ENCODE results near the gene TRMT1.

TRMT1 gene

DNA sequence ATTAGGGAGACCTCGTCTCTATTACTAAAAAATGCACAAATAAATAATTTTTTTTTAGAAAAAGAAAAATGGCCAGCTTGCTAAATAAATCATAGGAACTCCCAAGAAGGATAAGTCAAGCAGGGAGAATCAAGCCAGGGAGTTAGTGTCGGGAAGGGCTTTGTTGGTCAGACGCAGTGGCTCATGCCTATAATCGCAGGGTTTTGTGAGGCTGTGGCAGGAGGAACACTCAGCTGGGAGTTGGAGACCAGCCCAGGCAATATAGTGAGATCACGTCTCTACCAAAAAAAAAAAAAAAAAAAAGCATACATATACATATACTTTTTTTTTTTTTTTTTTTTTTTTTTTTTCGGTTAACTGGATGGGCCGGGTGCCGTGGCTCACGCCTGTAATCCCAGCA is 10.5 kb upstream of the TRMT1 start:
- FAIRE-seq (no peak), DNase-seq (ENCODE audit: low spot score) (no peak)

DNA sequence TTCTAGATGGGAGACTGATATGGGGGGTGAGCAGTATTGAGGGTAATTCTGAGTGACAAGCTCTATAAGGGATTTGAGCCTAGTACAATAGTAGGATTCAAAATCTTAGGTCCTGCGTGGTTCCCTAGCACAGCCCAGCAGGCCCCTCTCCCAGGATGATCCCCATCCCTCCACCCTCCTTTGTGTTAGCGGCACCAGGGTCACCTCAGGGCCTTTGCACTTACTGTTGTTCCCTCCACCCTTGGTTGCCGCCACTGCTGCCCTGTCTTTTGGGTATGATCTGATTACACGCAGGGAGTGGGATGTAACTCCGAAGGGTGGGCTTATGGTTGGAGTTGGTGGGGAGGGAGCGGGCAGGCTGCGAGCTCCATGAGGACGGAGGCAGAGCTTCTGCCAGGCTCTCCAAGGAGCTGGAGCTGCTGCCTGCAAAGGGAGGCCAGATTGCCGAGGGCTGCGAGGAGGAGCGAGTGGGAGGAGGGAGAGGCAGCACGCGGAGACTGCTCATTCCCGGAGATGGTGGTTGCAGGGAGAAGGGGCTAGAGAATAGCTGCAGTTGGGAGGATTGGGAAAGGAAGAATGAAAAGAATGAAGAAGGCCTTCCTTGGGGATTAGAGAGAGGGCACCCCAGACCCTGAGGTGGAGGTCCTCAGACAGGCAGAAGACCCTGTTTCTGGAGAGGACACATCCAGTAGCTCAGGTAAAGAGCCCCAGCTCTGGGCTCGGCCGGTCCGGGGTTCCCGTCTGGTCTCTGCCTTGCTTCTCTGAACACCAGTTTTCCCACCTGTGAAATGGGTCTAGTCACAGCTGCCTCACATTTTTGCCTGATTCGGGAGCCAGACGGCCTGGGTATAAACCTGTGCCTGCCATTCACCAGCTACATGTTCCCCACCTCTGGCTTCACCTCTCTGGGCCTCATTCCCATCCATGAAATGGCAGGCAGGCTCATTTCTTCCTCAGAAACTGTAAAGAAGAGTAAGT is 6.7 kb upstream of the TRMT1 start:
- DNase-seq (ENCODE audit: low spot score) (no peak), FAIRE-seq (no peak)

DNA sequence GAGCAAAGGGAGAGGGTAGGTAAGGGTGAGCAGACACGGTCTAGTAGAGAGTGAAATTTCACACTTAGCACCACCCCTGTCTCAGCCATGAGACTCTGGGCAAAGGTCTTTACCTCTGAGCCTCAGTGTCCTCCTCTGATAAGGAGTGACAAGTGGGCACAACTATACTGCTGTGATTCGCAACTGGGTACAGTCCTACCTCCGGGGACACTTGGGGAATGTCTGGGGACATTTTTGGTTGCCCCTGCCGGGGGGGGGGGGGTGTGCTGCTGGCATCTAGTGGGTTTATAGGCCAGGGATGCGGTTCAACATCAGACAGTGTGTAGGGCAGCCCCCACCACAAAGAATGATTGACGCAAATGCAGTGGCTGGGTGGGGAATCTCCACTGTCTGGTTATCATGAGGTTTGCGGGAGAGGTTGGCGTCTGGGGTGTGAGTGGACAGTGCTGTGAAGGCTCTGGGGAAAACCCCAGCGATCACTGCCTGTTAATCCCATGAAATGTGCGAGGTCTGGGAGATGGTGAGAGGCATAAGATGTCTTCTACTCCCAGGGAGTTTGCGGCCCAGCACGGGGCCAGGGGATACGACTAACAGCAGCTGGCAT is 5.8 kb upstream of the TRMT1 start:
- peak; percentile 59 for DNase-seq (ENCODE audit: low spot score)
- no peak for FAIRE-seq

DNA sequence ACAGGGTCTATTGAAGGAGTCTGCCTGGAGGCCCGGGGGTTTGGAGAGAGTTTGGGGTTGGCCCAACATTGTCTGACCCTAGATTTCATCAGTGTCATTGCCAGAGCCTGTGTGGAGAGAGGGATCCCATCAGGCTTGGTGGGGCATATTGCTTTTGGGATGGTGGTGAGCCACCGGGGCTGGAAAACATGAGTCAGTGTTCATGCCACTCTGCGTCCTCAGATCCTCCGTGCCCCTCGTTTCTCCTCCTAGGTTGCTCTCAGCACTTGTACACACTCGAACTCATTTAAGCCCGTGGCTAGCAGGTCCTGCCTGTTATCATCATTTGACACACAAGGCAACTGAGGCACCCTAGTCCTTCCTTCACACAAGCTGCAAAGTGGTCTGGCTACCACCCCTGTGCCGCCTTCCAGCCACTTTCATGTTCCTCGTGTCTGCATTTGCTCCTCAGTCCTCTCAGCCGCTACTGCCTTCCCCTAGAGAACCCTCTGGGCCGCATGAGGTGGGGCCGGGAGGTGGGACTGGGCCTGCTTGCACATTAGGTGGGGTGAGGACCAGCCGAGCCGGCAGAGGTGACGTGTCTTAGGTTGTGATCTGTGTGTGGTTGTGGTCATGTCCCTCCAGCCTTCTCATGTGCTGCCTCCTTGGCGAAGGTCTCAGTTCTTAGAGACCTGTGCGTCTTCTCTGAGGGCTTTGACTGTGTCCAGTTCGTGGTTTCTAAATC is 5.2 kb upstream of the TRMT1 start:
- peak; percentile 69 for FAIRE-seq
- peak; percentile 78 for DNase-seq (ENCODE audit: low spot score)

DNA sequence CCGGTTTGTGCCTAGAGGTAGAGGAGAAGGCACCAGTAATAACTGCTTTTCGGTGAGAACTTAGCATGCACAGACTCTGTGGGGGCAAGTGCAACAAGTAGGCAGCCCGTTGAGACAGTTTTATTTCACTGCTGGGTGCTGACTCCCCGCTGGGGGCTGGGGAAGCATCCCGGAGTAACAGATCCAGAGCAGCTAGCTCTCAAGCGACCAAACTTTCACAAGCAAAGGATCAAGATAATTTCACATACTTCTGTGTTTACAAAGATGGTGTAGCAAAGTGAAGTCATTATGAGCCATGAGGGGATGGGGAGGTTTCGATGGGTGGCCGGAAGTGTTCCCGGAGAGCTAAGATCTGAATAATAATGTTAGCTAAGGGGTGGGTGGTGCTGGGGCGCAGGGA is 4.3 kb upstream of the TRMT1 start:
- FAIRE-seq, result no peak

DNA sequence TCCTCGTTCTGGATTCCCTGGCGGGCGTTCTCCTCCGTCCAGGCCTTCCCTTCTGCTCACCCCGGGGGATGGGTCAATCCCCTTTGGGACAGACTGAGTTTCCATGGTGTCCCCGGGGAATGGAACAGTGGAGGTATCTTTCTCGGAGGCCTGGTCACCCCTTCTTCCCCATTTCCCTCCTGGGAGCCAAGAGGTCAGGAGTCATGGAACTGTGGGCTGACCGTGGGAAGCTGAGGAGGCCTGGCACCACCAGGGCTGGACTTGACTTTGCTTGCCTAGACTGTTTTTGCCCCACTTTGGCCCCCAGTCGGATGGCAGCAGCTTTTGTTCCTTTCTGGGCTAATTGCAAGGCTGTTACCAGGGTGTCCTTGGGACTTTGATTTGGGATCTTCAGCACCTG is 3.5 kb upstream of the TRMT1 start:
- FAIRE-seq, result no peak
- no peak for DNase-seq (ENCODE audit: low spot score)

More for the DNA sequence above, 4.3 kb upstream of the TRMT1 start:
- DNase-seq (ENCODE audit: low spot score), result no peak

DNA sequence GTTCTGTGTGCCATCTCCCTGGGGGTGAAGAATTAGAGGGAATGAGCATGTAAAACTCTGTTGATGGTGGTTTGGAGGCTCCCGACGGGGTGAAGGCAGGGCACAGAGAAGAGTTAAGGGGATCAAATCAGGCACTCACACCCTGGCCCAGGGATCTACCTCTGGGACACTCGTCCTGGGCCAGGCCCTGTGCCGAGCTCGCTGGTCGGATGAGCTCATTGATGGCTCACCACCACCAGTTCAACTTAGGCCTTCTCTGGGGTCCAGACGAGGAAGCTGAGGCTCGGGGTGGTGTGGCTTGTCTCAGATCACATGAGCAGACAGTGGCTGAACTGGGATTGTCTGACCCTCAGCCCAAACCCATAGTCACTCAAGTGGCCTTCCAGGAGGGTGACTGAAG is 3.1 kb upstream of the TRMT1 start:
- DNase-seq (ENCODE audit: low spot score) (no peak), FAIRE-seq (no peak)

DNA sequence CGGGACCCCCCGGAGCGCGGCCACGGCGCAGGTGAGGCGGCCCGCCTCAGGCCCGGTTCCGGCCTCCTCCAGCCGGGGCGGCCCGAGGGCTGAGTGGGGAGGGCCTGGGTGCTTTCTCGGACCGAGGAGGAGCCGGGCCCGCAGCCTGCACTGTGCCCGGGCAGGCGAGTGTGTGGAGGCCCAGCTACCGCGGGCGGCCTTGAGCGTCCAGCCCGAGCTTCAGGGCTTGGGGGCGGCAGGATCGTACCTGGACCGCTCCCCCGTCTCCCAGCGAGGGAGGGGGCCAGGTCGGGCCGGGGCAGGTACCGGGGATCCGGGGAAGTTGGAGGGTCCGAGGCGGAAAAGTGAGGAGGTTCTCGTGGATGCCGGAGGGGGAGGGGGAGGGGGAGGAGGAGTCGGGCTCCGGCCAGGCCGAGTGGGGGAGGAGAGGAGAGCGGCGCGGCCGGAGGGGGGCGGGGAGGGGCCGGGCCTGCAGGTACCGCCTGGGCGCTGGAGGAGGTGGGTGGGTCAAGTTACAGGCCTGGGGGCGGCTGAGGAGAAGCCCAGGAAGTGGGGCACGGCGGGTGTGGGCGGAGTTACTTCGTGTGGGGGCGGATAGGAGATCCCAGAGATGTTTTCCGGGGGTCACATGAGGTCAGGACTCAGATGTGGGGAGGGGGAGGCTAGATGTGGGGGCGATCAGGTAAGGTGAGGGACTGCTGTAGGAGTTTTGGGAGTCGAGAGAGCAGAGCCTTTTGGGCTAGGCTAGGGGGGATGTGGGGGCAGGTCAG is 2.1 kb upstream of the TRMT1 start:
- FAIRE-seq, result no peak
- DNase-seq (ENCODE audit: low spot score), result peak; percentile 34

DNA sequence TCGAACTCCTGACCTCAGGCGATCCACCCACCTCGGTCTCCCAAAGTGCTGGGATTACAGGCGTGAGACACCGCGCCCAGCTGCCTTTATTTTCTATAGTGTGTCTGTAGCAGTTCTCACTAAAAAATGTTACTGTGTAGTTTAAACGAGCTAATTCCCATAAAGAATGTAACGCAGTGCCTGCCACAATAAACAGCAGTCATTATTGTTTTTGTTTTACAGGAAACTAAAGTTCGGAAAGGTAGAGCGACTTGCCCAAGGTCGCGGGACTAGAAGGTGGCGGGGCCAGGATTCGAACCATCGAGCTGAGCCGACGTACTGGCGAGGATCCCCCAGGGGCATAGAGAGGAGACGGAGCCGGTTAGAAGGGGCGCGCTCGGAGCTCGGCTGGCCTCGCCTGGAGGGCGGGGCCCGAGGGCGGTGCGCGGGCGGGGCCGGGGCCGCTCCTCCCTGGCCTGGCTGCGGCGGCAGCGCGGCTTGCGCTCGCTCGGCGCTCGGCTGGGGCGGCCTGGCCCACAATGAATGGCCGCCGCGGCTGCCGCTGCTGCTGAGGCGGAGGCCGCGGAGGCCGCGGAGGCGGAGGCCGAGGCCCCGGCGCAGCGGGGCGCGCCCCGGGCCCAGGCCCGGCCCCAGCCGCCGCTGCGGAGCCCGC is 1.4 kb upstream of the TRMT1 start, which contains the start of gene NACC1:
TSS of gene NACC1 (plus strand) at position 493 of the 652 bp plus-strand sequence. CDS start 16,944 bp downstream, outside the sequence.
- peak; percentile 83 for DNase-seq (ENCODE audit: low spot score)
- no peak for FAIRE-seq

DNA sequence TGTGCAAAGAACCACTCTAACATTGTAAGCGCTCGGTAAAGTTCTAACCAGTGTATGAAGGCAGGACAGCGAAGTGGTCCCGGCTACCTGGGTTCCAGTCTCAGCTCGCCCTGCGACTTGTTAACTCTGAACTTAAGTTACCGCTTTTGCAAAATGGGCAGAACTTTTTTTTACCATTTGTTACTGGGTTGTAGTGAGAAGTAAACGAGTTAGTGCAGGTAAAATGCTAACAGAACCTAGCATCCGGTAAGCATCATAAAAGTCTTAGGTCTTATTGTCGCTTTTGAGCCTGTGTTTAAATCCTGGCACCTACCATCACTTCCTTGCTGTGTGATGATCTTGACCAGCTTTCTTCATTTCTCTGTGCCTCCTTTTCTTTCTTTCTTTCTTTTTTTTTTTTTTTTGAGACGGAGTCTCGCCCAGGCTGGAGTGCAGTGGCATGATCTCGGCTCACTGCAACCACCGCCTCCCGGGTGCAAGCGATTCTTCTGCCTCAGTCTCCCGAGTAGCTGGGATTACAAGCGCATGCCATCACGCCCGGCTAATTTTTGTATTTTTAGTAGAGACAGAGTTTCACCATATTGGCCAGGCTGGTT is 734 bp upstream of the TRMT1 start:
- FAIRE-seq (no peak), DNase-seq (ENCODE audit: low spot score) (no peak)

DNA sequence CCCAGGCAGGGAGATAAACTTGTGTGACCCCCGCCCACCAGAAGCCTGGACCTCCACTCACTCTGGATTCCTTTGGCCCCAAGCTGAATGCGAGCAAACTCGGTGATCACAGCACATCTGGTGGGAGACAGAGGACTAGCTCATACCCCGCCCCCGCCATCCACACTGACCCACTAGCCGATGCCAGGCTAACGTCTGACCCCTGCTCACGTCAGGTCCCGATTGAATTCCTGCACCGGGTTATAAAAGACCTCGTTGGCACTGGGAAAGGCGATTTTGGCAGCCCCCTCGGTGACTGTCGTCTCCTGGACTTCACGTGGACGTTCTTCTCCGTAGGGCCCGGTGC is 631 bp downstream of the TRMT1 start:
- no peak for FAIRE-seq
- DNase-seq (ENCODE audit: low spot score), result no peak

DNA sequence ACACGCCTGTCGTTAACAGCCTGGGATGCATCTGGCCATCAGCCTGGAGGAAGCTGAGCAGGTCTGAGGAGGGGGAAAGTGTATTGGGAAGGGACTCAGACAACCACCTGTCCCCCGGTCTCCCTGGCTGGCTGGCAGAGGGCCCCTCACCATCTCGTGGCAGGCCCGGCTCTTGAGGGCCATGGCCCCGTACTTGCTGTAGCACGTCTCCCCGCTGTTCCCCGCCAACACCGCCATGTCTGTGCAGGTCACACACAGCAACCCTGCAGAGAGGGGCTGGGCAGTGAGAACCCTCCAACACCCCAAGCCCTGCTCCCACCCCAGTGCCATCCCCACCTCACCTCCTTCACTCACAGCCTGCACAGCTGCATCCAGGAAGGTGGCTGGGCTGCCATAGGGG is 4.0 kb downstream of the TRMT1 start:
- FAIRE-seq (no peak), DNase-seq (ENCODE audit: low spot score) (no peak)

DNA sequence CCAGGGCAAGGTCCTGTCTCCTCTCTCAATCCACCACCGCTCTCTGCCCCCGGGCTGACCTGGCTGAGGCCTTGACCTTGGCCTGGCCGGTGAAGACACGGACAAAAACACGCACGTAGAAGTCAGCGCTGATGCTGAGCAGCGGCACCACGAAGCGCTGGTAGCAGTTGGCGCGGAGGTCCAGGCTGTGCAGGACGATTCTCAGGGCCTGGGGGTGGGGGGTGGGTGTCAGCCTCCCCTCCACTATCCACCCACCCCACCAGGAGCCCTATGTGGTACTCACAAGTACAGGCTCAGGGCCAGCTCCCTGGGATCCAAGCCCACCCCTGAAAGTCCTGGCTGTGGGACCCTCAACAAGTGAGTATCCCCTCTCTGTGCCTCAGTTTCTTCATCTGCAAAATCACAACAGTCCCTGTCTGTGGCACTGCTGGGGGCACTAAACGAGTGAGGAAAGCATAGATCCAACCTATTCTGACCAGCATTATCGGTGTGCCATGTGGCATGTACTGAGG is 6.4 kb downstream of the TRMT1 start:
- DNase-seq (ENCODE audit: low spot score) (no peak), FAIRE-seq (no peak)

DNA sequence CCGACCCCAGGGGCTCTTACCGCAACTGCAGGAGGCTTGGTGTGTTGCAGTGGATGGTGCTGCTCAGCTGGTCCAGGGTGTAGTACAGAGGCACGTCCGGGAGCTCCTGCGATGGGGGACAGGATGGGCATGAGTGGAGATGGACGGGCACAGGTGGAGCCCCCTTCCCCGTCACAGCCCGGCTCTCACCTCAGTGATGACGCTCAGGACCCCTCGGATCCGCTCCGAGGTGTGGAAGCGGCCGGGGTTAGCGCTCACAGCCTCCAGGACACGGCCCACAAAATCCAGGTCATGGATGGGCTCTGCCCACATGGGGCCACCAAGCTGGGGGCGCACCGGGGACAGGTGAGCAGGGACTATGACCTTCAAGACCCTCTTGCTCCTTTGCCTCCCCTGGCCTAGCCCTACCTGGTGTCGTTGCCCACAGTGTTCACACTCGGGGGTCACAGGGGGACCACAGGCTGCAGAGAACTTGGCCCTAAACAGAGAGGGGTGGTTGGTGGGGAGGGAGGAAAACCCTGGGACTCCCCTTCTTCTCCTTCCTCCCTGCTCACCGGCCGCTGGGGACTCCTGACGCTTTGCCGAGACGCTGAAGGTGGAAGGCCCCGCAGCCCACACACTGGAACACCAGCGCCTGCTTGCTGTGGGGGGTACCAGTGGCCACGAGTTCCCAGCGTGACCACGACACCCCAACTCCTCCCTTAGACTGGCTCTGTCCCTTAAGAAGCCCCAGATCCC is 7.0 kb downstream of the TRMT1 start:
- no peak for DNase-seq (ENCODE audit: low spot score)
- FAIRE-seq, result no peak

DNA sequence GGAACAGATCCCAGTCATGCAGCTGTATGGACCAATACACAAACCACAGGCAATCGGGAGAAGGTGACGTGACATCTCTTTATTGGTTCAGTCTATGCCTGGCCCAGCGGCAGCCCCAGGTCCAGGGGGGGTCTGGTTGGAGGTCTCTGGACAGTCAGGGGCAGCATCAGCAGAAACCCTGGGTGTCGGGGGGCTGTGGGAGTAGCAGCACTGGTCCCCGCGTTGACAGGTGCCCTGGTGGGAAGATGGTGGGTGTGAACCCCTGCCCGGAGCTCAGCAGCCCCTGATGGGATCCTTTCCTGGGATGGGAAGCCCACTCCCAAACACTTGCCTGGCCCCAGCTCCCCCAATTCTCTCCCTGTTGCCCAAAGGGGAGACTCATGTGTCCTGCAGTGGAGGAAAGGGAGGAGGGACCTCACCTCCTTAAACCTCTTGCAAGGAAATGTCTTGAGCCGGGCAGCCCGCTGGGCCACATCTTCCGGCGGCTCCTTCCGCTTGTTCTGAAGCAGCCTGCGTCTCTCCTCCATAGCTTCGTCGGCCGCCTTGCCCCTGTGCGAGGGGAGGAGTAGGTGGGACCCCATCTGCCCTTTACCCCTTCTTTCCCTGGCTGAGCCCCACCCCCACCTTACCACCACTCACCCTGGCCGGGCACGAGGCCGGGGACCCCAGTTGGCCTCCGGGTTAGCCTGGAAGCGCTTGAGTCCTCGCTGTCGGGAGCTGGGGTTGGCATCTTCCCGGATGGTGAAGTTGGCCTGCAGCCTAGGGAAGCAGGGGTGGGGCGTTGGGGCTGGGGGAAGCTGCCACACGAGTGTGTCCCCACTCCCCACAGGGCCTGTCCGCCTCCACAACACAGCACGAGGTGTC is 11.5 kb downstream of the TRMT1 start:
- FAIRE-seq, result no peak
- no peak for DNase-seq (ENCODE audit: low spot score)

DNA sequence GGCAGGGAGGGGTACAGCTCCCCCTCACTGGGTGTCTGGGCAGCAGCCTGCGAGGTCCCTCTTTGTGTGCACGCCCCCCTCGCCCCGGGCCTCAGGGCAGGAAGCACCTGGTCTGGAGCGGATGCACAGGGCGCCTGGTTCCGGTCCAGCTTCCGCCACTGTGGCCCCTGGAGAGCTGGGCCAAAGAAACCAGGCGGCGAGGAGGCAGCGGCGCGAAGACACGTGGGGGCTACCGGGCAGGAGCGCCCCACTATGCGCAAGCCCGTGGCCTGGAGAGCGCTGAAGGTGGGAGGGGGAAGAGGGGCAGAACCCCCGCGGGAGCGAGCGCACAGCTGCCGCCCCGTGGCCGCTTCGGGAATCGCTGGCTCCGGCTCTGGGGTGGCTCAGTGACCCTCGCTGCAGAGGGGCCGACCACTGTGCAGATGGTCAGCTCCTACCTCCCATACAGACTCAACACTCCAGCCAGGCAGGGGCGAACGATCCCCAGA is 12.1 kb downstream of the TRMT1 start:
- FAIRE-seq, result no peak
- no peak for DNase-seq (ENCODE audit: low spot score)

DNA sequence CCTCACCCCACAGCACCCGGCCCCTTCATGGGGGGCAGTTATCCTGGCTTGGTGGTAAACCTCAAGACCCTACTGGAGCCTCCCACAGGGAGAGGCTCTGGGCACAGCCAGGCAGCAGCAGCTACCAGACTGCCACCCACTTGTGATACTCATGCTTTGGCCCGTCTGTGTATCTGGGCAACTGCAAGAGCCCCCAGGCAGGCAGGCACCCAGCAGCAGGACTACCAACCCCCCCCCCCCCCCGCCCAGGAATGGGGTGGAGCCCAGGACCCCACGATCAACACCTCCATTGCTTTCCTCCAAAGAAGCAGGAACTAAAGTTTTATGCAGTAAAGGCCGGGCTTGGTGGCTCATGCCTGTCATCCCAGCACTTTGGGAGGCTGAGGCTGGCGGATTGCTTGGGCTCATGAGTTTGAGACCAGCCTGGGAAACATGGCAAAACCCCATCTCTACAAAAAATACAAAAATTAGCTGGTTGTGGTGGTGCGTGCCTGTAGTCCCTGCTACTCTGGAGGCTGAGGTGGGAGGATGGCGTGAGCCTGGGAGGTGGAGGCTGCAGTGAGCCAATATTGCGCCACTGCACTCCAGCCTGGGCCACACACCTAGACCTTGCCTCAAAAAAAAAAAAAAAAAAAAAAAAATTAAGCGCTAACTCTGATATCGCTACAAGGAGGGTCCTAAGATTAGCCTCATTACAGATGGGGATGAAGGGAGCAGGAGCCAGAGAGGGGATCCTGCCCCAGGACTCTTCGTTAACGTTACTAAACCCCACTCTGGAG is 12.8 kb downstream of the TRMT1 start:
- DNase-seq (ENCODE audit: low spot score) (no peak), FAIRE-seq (no peak)

All from RCC 7860 (cell line).